ENCODE results near the gene AHRR.
"Not testable (repeated sequence)": the region's sequence is repeated elsewhere in the genome, so short reads cannot be mapped to it uniquely, and the experiment has no call there.

The AHRR gene

DNA sequence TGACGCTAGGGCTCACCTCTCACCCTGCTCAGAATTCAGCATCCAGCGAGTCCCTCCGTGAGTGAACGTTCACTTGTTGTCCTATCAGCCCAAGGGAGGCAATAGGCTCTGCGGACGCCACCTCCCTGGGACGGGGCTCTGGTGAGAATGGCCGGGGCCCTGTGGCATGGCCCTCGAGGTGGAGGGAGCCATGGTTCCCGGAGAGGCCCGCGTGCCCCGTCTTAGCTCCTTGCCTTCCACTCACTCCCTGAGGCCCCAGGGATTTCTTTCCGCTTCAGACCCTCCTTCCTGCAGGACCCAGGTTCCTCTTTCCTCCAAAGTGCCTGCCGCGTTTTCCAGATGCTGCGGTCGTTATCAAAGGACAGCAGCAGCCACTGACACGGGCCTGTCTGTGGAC is 142.9 kb downstream of the AHRR start:
- DNase-seq = no peak

DNA sequence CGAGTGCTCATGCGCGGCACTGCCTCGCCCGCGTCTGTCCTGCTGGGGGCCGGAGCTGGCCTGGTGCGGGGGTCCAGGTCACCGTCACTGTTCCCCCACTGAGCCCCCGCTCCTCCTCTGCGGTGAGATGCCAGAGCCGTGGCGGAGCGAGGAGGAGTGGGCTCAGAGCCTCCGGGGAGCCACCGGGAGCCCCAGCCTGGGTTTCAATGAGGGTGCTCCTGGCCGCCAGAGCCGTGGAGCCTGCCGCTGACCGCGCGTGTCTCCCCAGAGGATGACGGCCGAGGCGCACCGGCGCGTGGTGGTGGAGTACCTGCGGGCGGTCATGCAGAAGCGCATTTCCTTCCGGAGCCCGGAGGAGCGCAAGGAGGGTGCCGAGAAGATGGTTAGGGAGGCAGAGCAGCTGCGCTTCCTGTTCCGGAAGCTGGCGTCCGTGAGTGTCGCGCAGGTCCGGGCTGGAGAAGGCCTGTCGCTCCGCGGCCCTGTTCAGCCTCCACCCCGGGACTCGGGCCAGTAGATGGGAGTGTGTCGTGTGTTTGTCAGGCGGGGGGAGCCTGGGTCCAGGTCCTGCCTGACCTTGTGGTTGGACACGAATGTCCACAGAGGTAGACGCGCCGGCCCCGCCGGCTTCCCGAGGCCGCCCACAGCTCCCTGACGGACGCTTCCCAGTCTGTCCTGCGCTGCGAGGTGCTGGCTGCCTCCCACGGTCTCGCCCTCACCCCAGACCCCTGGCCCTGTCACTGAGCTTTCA is 143.5 kb downstream of the AHRR start:
- no peak for DNase-seq

DNA sequence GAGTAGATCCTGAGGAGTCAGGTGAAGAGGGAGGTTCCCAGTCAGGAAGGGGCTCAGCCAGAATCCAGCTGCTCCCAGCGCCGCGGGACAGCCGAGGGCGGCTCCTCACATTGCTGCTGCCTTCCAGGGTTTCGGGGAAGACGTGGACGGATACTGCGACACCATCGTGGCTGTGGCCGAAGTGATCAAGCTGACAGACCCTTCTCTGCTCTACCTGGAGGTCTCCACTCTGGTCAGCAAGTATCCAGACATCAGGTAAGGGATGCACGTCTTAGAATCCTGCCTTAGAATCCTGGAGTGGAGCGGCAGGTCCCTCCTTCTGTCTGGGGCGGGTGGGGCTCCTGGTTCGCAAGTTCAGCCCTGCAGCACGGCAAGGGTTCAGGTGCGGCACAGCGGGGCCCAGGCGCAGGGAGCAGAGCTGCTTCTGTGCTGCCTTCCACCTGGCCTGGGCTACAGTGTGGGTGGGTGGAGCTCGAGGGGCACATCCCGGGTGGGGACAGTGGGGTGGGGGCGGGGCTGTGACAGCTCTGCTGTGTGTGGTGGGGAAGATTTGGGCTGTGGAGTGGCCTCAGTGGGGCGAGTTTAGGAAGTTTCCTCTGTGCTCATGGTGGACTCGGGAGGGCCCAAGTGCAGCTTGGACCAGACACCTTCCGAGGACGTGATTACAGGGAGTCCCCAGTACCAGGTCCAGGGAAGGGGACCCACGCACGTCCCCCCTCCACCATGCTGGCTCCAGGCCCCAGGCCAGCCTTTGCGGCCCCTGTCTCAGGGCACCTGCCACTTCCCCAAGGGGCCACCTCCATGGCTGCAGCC is 144.3 kb downstream of the AHRR start:
- DNase-seq = no peak

DNA sequence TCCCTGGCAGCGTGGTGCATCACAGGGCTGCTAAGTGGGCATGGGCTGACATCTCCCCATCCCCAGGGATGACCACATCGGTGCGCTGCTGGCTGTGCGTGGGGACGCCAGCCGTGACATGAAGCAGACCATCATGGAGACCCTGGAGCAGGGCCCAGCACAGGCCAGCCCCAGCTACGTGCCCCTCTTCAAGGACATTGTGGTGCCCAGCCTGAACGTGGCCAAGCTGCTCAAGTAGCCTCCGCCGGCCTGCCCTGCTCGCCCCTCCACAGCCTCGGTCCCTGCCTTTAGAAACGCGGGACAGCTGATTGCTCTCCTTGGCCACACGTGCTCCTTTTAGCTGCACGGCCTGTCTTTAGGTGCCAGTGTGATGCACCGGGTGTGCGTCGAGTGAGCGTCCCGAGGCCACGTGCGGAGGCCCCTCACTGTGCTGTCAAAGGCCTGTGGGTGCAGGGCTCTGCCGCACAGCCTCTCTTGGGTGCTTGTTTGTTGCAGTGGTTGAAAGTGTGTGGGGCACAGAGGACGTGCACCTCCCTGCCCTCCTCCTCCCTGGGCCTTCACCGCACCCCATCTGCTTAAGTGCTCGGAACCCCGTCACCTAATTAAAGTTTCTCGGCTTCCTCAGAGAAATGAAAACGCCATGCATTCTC is 145.3 kb downstream of the AHRR start:
- DNase-seq = no peak

DNA sequence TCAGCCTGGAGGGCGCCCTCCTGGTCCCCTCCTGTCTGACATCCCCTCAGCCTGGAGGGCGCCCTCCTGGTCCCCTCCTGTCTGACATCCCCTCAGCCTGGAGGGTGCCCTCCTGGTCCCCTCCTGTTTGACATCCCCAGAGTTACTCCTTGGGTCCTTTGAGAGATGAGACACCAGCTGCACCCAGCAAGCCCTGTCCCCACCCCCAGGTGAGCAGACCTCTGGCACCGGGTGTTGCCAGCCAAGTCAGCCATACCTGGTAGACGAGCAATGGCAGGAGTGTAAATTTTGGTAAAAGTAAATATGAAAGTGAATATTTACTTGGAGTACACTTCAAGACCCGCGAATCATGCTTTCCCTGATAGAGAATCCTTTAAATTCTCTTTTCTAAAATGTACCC is 146.9 kb downstream of the AHRR start:
- no peak for DNase-seq

DNA sequence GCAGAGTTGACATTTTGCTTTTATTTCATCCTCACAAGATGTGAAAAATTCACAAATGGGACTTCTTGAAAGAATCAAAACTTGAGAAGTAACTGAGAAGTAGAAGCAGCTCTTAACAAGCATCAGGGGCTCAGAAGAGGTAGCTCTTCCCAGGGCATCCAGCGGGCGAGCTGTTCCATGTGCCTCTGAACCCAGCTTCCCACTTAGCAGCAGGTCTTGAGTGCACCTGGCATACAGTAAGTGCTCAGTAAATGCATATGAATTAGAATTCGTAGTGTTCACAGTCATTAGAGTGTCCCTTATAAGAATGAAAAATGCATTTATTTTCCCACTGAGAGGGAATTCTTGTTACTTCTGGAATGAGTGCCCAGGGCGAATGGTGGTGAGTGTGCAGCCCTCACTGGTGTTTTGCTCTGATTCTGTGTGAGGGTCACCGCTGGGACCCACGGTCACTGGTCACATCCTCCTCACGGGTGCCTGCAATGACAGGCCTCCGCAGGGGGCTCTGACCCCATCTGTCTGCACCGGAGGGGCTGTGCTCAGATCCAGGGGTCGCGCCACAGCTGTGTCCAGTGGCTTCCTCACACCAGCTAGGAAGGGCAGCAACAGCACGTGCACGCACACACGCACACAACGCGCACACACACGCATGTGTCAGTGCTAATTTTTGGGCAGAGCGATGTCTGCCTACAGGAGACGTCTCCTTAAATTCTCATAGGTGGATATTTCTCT is 148.4 kb downstream of the AHRR start:
- DNase-seq = no peak

DNA sequence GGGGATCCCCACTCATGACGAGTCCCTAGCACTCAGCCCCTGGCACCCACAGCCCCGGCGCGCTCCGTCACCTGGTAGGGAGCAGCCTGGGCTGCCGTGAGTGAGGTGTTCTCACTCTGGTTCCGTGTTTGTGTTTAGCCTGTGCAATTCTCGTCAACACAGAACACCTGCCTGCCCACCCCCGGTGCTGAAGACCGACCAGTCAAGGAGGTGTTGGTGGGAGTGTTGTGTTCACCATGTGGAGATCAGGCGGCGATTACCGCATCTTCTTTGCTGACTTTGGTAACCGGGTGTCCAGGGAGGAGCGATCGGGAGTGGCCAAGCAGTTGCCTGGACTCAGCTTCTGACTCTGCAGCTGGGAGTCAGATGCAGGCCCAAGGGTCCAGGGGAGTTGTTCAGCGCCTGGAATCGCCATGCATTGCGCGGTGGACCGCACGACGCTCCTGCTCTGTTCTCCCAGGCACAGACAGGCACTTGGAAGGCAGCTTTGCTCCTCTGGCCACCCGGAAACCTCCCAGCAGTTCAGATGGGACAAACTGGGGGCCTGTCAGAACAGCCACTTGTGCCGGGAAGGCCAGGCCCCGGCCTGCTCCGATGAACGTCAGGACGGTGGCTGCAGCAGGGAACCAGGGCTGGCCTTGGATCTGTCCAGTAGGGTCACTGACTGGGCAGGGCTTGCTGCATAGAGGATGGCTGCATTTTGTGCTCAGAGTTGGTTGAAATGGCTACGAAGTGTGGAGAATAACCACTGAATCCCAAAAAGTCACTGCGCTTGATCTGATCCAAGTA is 149.6 kb downstream of the AHRR start:
- no peak for DNase-seq

DNA sequence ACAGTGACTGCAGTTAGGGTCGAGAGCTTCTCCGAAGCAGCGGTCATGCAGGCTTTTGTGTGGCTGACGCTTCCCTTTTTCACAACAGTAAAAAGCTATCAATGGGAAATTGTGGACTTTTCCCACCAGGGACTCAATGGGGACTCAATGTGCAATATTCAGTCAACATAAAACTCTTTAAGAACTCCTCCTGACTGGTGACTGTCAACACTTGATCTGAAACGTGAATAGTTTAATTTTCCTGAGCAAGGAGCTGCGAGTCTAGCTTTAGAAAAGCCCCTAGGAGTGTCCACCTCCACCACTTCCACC is 150.2 kb downstream of the AHRR start:
- no peak for DNase-seq

DNA sequence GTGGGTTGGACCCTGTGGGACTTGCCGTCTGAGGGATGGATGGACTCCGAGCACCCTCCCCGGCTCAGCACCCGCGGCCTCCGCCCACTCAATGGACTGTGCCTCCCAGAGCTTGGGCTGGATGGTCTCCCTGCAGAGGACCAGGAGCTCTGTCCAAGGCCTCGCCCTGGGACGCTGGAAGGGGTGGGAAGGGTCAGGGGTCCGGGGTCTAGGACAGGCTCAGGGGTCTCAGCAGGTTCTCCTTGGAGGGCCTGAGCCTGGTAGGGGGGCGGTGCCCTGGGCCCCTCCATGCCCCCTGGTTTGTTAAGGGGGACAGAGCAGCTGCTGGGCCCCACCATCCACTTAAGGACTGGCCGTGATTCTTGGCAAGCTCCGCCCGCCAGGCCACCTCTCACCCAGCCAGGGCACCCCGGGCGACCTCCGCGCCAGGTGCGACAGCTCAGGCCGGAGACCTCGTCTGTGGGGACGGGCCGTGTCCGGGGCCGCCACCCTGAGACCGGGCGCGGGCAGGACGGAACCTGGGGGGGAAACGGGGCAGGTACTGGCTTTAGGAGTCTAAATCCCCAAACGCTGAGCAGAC is 150.7 kb downstream of the AHRR start:
- no peak for DNase-seq

DNA sequence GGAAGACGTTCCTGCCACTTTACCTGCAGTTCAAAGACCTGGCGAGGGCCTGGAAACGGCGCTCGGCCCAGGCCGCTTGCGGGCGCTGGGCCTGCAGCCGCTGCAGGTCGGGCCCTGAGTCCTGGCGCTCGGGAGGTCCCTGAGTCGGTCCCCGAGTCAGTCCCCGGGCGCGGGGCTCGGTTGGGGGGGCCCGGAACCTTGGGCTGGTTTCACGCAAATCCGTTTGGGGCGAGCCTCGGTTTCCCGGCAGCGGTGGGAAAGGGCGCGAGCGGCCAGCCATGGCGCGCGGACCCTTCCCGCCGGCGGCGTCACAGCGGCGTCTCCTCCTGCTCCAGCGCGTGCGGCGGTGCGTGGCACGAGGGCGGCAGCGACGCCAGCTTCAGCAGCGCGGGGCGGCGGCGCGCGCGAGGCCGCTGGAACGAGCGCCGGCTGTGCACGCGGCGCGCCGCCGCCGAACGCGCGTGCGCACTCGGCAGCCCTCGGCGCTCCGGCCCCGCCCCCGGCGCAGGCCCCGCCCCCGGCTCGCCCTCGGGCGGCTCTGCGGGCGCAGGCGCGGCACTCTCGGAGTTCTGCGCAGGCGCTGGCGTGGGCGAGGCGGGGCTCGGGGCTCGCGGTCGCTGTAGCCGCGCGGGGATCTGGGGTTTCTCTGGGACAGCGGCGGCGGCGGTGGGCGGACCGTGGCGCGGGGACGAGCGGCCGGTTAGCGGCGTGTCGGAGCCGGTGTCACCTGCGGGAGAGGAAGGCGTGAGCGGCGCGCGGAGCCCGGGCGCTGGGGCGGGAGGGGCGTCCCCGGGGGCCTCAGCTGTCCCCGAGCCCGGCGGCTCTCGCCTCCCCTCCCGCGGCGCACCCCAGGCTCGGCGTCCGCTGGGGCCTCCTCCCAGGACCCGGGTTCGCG is 151.4 kb downstream of the AHRR start:
- DNase-seq = peak; percentile 92

DNA sequence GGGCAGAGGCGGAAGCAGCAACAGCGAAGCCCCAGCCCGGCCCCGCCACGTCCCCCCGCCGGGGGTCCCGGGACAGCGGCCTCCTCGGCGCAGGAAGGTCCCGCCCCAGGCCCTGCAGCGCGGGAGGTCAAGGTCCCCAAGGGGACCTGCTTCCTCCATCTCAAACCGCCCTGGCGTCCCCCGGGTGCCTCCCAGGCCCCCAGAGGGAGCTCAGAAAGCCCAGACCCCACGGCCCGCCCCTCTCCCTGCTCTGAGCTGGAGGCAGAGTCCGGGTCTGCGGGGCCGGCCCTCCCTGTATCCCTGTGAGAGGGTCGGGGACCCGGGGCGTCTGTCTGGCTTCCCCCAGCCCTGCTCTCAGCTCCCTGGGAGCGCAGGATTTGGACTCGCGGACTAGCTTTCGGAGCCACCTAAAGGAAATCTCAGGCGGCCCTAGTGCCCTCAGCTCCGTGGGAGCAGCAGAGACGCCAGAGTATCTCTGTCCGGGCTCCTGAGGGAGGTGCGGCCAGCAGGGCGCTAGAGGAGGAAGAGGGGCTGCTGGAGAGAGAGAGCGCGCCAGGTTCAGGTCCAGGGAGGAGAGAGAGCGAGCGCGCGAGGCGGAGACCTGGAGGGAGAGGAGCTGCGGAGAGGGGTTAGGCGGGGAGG is 152.2 kb downstream of the AHRR start:
- DNase-seq = peak; percentile 17

DNA sequence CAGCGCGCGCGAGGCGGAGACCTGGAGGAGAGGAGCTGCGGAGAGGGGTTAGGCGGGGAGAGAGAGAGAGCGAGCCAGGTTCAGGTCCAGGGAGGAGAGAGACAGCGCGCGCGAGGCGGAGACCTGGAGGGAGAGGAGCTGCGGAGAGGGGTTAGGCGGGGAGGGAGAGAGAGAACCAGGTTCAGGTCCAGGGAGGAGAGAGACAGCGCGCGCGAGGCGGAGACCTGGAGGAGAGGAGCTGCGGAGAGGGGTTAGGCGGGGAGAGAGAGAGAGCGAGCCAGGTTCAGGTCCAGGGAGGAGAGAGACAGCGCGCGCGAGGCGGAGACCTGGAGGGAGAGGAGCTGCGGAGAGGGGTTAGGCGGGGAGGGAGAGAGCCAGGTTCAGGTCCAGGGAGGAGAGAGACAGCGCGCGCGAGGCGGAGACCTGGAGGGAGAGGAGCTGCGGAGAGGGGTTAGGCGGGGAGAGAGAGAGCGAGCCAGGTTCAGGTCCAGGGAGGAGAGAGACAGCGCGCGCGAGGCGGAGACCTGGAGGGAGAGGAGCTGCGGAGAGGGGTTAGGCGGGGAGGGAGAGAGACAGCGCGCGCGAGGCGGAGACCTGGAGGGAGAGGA is 152.8 kb downstream of the AHRR start:
- not testable (repeated sequence) for DNase-seq

DNA sequence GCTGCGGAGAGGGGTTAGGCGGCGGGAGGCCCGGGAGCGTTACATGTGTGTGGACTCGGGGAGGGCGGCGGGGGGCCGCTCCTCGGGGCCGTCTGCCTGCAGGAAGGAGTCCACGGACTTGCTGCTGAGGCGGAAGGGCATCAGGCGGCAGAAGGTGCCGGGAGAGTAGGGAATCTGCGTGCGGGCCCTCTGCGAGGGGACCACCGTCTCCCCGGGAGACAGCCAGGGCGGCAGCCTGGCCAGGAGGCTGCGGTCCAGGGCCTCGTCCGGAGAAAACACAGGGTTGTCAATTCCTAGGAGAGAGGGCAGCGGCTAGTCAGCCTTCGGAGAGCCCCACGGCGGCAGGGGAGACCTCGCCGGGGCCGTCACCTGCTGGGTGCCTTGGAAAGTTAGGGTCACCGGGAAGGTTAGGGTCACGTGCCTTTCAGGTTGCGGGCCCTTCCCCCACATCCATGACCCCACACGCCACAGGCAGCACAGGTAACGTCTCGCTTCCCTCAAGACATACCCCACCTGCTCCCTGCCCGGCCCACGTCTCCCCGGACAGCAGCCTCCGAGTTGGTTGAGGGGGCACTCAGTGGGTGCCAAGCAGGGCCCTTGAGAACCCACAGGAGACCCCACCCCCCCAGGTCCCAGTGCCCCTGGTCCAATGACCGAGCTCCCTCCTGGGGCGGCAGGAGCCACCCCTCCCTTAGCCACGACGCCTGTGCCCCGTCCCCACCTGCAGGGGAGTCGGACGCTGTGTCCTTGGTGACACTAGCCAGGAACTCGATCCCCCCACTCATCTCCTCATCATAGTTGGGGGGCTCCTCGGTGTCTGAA is 153.5 kb downstream of the AHRR start:
- no peak for DNase-seq

DNA sequence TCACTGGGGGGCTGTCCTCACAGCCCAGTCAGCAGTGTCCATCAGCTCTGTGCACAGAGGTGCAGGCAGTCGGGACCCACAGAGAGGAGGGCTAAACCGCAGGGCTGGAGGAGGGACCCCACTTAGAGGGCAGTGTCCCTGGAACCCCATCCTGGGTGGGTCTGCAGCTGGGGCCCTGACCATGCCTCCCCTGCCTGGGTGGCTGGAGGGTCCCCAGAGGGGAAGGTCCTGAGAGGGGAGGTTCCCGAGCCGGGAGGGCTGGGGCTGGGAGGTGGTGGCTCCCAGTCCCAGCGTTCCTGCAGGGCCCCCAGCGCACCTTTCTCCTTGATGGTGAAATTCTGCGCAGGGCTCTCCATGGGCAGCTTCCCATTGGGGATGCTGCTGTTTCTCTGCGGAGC is 154.2 kb downstream of the AHRR start:
- DNase-seq = no peak

DNA sequence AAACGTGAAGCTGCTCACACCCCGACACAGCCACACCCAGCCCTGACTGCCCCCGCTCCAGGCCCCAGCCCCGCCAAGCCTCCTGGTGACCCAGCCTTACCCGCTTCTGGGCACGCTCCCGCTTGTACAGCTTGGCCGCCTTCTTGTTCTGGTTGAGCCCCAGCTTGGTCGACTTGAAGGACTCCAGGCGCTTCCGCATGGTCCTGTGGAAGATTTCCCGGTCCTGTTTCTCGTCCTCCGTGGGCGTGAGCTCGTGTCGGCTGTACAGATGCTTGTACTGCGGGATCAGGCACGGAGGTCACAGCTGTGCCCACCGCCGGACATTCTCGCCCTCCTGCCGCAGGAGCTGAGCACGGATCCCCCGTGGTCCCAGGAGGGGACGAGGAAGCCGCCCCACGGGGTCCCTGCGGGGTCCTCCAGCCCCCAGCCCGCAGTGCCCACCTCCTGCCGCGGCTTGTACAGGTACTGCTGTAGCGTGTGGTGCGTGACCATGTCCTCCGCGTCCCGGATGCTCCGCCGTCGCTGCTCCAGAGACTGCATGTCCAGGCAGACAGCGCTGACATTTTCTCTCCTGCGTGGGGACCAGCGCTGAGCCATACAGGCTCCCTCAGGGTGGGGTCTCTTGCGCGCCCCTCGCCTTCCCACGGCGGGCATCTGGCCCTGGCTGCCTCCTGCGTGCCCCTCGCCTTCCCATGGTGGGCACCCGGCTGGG is 154.7 kb downstream of the AHRR start:
- DNase-seq = no peak

DNA sequence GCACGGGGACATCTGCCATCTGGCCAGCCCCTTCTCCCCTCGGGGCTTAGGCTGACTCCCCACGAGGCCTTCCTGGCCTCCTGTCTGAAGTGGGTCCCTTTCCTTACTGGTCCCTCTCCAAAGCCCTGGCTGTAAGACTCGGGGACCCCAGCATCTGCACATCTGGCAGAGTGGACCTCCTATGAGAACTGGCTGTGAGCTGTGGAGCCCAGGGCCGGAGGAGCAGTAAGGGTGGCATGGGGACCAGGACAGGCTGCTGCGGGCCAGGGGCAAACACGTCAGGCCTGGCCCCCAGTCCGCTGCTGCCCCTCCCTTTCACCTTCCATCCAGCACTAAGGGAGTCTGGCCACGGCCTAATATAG is 155.3 kb downstream of the AHRR start:
- no peak for DNase-seq

DNA sequence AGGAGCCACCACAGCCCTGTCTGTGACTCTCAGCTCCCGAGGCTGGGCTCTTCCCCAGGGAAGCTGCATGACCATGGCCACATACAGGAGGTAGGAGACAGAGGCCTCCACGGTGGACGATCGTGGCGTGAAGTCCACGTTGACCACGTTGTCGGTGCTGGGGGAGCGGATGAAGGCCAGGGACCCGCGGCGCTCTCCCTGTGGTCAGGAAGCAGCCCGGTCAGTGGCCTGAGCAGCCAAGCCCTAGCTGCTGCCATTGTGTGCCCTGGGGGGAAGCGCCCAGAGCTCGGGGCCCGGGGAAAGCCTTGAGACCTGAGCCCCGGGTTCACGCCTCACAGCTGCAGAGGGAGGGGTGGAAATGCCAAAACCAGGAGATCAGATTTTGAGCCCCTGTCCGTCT is 155.7 kb downstream of the AHRR start:
- no peak for DNase-seq

DNA sequence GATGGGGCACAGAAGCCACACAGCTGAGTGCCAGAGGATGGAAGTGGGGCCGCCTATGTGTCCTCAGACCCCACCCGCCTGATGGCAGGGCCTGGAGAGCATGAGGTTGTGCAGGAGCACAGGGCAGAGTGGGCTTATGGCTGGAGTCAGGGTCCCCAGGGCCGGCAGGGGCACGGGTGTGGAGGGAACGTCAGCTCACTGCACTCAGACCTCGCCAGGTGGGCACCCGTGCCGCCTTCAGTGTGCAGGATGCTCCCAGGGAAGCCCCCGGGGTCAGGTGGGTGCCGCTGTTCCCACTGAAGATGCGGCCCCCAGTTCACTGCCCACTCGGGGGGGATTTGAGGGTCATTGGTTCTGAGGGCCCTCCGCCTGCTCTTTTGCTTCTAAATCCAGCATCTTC is 156.4 kb downstream of the AHRR start:
- DNase-seq = no peak

All from NCI-H774 (cell line).